ENCODE data around the gene HOXB13. TPM values are rescaled to one million over a fixed set of nuclear protein-coding genes. Genes with fewer than 3 reads are reported as not detected.

HOXB13 gene
- total RNA-seq, 2 experiments from 2014 or later = not detected

- Histone ChIP-seq H3K9me2 (ENCODE audit: insufficient read depth, low read length) (no peaks in the 10 kb centered on the region), H2AFZ (ENCODE audit: low read length) (no peak overlapping the region), H3K4me1 (ENCODE audit: insufficient read depth, low read length, poor library complexity, severe bottlenecking) (no peaks in the 10 kb centered on the region), H3K9me3 (ENCODE audit: low read length) (no peaks in the 10 kb centered on the region), H3K36me3 (ENCODE audit: insufficient read depth, low read length) (no peaks in the 10 kb centered on the region), H3K4me2 (ENCODE audit: low read length) (no peak overlapping the region), H4K20me1 (ENCODE audit: insufficient read depth, low read length) (no peaks in the 10 kb centered on the region), H3K4me3 (ENCODE audit: low read depth, low read length, poor library complexity, severe bottlenecking) (no peak overlapping the region), H3K79me2 (ENCODE audit: insufficient read depth, low read depth, low read length) (no peaks in the 10 kb centered on the region), H3K27ac (ENCODE audit: low read depth, low read length, poor library complexity, severe bottlenecking) (no peak overlapping the region)
- CTCF ChIA-PET (ENCODE audit: unreplicated experiment) = no interaction called here
- intact Hi-C loops (cut with micrococcal nuclease; ENCODE audit: unreplicated experiment) = no loop called here
- DNase-seq (ENCODE audit: low spot score) = no peak
- no TSS peak for BruUV-seq (replicated peaks)
- POLR2A ChIA-PET = no interaction called here
- TF ChIP-seq EZH2phosphoT487 (IDR thresholded peaks at IDR 0.05; ENCODE audit: borderline replicate concordance, low read depth, low read length) (0 out of 2 replicates have a peak, but pooled peaks have one; percentile 30), CTCF (conservative IDR thresholded peaks at IDR 0.05; ENCODE audit: low read length) (no peak)
These were observed 17.1 kb upstream of the HOXB13 start for GRCh38 chr17:48745381-48746275.

- TF ChIP-seq EZH2phosphoT487 (IDR thresholded peaks at IDR 0.05; ENCODE audit: borderline replicate concordance, low read depth, low read length) (no peak), CTCF (conservative IDR thresholded peaks at IDR 0.05; ENCODE audit: low read length) (no peak)
- Histone ChIP-seq H3K9me3 (ENCODE audit: low read length) (no peaks in the 10 kb centered on the region), H3K9me2 (ENCODE audit: insufficient read depth, low read length) (no peaks in the 10 kb centered on the region), H3K27ac (ENCODE audit: low read depth, low read length, poor library complexity, severe bottlenecking) (no peak overlapping the region), H4K20me1 (ENCODE audit: insufficient read depth, low read length) (no peaks in the 10 kb centered on the region), H2AFZ (ENCODE audit: low read length) (no peak overlapping the region), H3K4me3 (ENCODE audit: low read depth, low read length, poor library complexity, severe bottlenecking) (no peak overlapping the region), H3K4me2 (ENCODE audit: low read length) (no peak overlapping the region), H3K79me2 (ENCODE audit: insufficient read depth, low read depth, low read length) (no peaks in the 10 kb centered on the region), H3K4me1 (ENCODE audit: insufficient read depth, low read length, poor library complexity, severe bottlenecking) (no peaks in the 10 kb centered on the region), H3K36me3 (ENCODE audit: insufficient read depth, low read length) (no peaks in the 10 kb centered on the region)
- BruUV-seq (replicated peaks) = no TSS peak
- no peak for DNase-seq (ENCODE audit: low spot score)
- CTCF ChIA-PET (ENCODE audit: unreplicated experiment) = no interaction called here
- POLR2A ChIA-PET = no interaction called here
- intact Hi-C loops (cut with micrococcal nuclease; ENCODE audit: unreplicated experiment) = no loop called here
These were observed 12.0 kb upstream of the HOXB13 start for GRCh38 chr17:48740537-48740936.
